HG03520 (cell line): ENCODE measurements around the gene PHF3.
"Not testable (repeated sequence)": the region's sequence is repeated elsewhere in the genome, so short reads cannot be mapped to it uniquely, and the experiment has no call there.

ENCODE experiments used
- ATAC-seq: cut with Tn5 transposase; IDR thresholded peaks from one replicate; pipeline ENCODE4 v1.9.1; 2021; ENCODE audit warnings: mild to moderate bottlenecking, moderate library complexity; ENCODE audit not compliant: unreplicated experiment

PHF3 gene

GRCh38 chr6:63706630-63707029 lies 71.0 kb downstream of the PHF3 start:
- no peak for ATAC-seq

GRCh38 chr6:63708631-63709030 lies 73.0 kb downstream of the PHF3 start:
- no peak for ATAC-seq

- no peak for ATAC-seq
Measured at GRCh38 chr6:63709148-63709547, 73.5 kb downstream of the PHF3 start.

GRCh38 chr6:63713332-63713731 lies 77.7 kb downstream of the PHF3 start:
- ATAC-seq: no peak

- no peak for ATAC-seq
Measured at GRCh38 chr6:63714091-63714490, 78.5 kb downstream of the PHF3 start.

- ATAC-seq: no peak
Measured at GRCh38 chr6:63716169-63716568, 80.6 kb downstream of the PHF3 start.

- ATAC-seq: no peak
Measured at GRCh38 chr6:63721181-63721580, 85.6 kb downstream of the PHF3 start.

GRCh38 chr6:63724721-63725120 lies 89.1 kb downstream of the PHF3 start:
- no peak for ATAC-seq

GRCh38 chr6:63730311-63730710 lies 94.7 kb downstream of the PHF3 start:
- ATAC-seq: no peak

- no peak for ATAC-seq
Measured at GRCh38 chr6:63731930-63732329, 96.3 kb downstream of the PHF3 start.

- ATAC-seq: no peak
Measured at GRCh38 chr6:63732336-63732735, 96.7 kb downstream of the PHF3 start.

GRCh38 chr6:63734923-63735322 lies 99.3 kb downstream of the PHF3 start:
- ATAC-seq: no peak

- not testable (repeated sequence) for ATAC-seq
Measured at GRCh38 chr6:63738190-63738589, 102.6 kb downstream of the PHF3 start.

- no peak for ATAC-seq
Measured at GRCh38 chr6:63739094-63739687, 103.6 kb downstream of the PHF3 start.

- no peak for ATAC-seq
Measured at GRCh38 chr6:63740709-63741108, 105.1 kb downstream of the PHF3 start.

- ATAC-seq: no peak
Measured at GRCh38 chr6:63742060-63742459, 106.5 kb downstream of the PHF3 start.

- ATAC-seq: no peak
Measured at GRCh38 chr6:63743691-63744090, 108.1 kb downstream of the PHF3 start.

GRCh38 chr6:63744810-63745209 lies 109.2 kb downstream of the PHF3 start:
- ATAC-seq: no peak

- ATAC-seq: no peak
Measured at GRCh38 chr6:63745784-63746183, 110.2 kb downstream of the PHF3 start.

- no peak for ATAC-seq
Measured at GRCh38 chr6:63750400-63750799, 114.8 kb downstream of the PHF3 start.

- ATAC-seq: not testable (repeated sequence)
Measured at GRCh38 chr6:63757275-63757674, 121.7 kb downstream of the PHF3 start.

- ATAC-seq: no peak
Measured at GRCh38 chr6:63757826-63758225, 122.2 kb downstream of the PHF3 start.

GRCh38 chr6:63759605-63760105 lies 124.1 kb downstream of the PHF3 start:
- ATAC-seq: no peak
